OCI-LY1 (cell line): ENCODE results near the gene PRKACA.

ENCODE experiments used
- H2AFZ ChIP-seq: fragments of 200-600 bp; sonication (generic), shearing (Covaris generic); 2 replicates; pipeline ENCODE4 v1.6.0; 2014; ENCODE audit warnings: antibody characterized with exemption, mild to moderate bottlenecking, low read length
- H3F3A ChIP-seq: fragments of 200-600 bp; sonication (generic), shearing (Covaris generic); 2 replicates; pipeline ENCODE4 v1.6.0; 2014; ENCODE audit warnings: mild to moderate bottlenecking, antibody characterized with exemption, low read length, moderate library complexity; ENCODE audit not compliant: insufficient read depth
- H3K27ac ChIP-seq: fragments of 200-600 bp; sonication (generic); 2 replicates; pipeline ENCODE4 v1.5.1; 2014; ENCODE audit warnings: low read length, mixed run types, mild to moderate bottlenecking, low read depth; ENCODE audit not compliant: poor library complexity, severe bottlenecking
- H3K27me3 ChIP-seq: fragments of 200-600 bp; sonication (generic); 2 replicates; pipeline ENCODE4 v1.6.0; 2014; ENCODE audit warnings: antibody characterized with exemption, mild to moderate bottlenecking, low read length, moderate library complexity; ENCODE audit not compliant: insufficient read depth
- H3K36me3 ChIP-seq: fragments of 200-600 bp; sonication (generic); 2 replicates; pipeline ENCODE4 v1.6.1; 2014; ENCODE audit warnings: mild to moderate bottlenecking, antibody characterized with exemption, low read length, moderate library complexity, mixed read lengths; ENCODE audit not compliant: insufficient read depth
- H3K4me1 ChIP-seq: fragments of 200-600 bp; sonication (generic); 2 replicates; pipeline ENCODE4 v1.5.1; 2014; ENCODE audit warnings: mild to moderate bottlenecking, low read length, moderate library complexity; ENCODE audit not compliant: insufficient read depth, severe bottlenecking
- H3K4me2 ChIP-seq: fragments of 200-600 bp; sonication (generic), shearing (Covaris generic); 2 replicates; pipeline ENCODE4 v1.6.1; 2014; ENCODE audit warnings: low read length
- H3K4me3 ChIP-seq: fragments of 200-600 bp; sonication (generic); 2 replicates; pipeline ENCODE4 v1.5.1; 2014; ENCODE audit warnings: low read length, low read depth, mild to moderate bottlenecking, mixed read lengths; ENCODE audit not compliant: poor library complexity, severe bottlenecking
- H3K79me2 ChIP-seq: fragments of 200-600 bp; shearing (Covaris generic); 2 replicates; pipeline ENCODE4 v1.6.1; 2016; ENCODE audit warnings: mixed run types, low read length, mixed read lengths; ENCODE audit not compliant: insufficient read depth
- H3K9ac ChIP-seq: fragments of 200-600 bp; sonication (generic), shearing (Covaris generic); 2 replicates; pipeline ENCODE4 v1.6.1; 2014; ENCODE audit warnings: mild to moderate bottlenecking, low read length, mixed read lengths
- H3K9me2 ChIP-seq: fragments of 200-600 bp; sonication (generic), shearing (Covaris generic); 2 replicates; pipeline ENCODE4 v1.6.1; 2014; ENCODE audit warnings: low read depth, mild to moderate bottlenecking, low read length, mixed read lengths
- H3K9me3 ChIP-seq: fragments of 200-600 bp; shearing (Covaris generic); 2 replicates; pipeline ENCODE4 v1.6.1; 2014; ENCODE audit warnings: low read length, mixed read lengths
- H4K20me1 ChIP-seq: fragments of 200-600 bp; sonication (generic), shearing (Covaris generic); 2 replicates; pipeline ENCODE4 v1.6.0; 2016; ENCODE audit warnings: mild to moderate bottlenecking, low read length; ENCODE audit not compliant: insufficient read depth
- CTCF ChIP-seq: fragments of 200-600 bp; sonication (generic), shearing (Covaris generic); IDR thresholded peaks from 2 replicates; pipeline ENCODE4 v1.5.1; 2017; ENCODE audit warnings: mild to moderate bottlenecking, antibody characterized with exemption, low read length, moderate library complexity, mixed read lengths
- EZH2 ChIP-seq: fragments of 200-600 bp; sonication (generic), shearing (Covaris generic); IDR thresholded peaks from 2 replicates; pipeline ENCODE4 v1.8.0; 2017; ENCODE audit warnings: borderline replicate concordance, mixed run types, mild to moderate bottlenecking, antibody characterized with exemption, low read length, moderate library complexity, mixed read lengths

PRKACA gene

GRCh38 chr19:14078411-14078810, 39.2 kb downstream of the PRKACA start:
- TF ChIP-seq CTCF (no peak), EZH2 (no peak)
- Histone ChIP-seq H3K27ac (no peak overlapping the region), H3K9ac (no peak overlapping the region), H3F3A (no peaks in the 10 kb centered on the region), H3K27me3 (no peaks in the 10 kb centered on the region), H3K9me2 (no peaks in the 10 kb centered on the region), H3K4me3 (no peak overlapping the region), H3K4me2 (no peak overlapping the region), H3K9me3 (no peaks in the 10 kb centered on the region), H2AFZ (no peak overlapping the region), H3K79me2 (no peaks in the 10 kb centered on the region), H3K4me1 (peaks cover 36% of the 10 kb centered on the region), H3K36me3 (no peaks in the 10 kb centered on the region), H4K20me1 (no peaks in the 10 kb centered on the region)

- H3K4me2 ChIP-seq: peak overlapping the region; percentile 71
- H3K79me2 ChIP-seq: no peaks in the 10 kb centered on the region
- H3K9ac ChIP-seq: peak overlapping the region; percentile 48; the same call in 1 of the 2 replicates
- H3K9me3 ChIP-seq: no peaks in the 10 kb centered on the region
- H3K4me3 ChIP-seq: peak overlapping the region; percentile 58
- no peak overlapping the region for H2AFZ ChIP-seq
- H3K27me3 ChIP-seq: no peaks in the 10 kb centered on the region
- no peaks in the 10 kb centered on the region for H4K20me1 ChIP-seq
- H3F3A ChIP-seq: no peaks in the 10 kb centered on the region
- no peak for TF ChIP-seq EZH2
- TF ChIP-seq CTCF: no peak
- no peaks in the 10 kb centered on the region for H3K9me2 ChIP-seq
- no peak overlapping the region for H3K27ac ChIP-seq
- peaks cover 30% of the 10 kb centered on the region for H3K4me1 ChIP-seq
- H3K36me3 ChIP-seq: no peaks in the 10 kb centered on the region
Measured at GRCh38 chr19:14073925-14074838, 43.4 kb downstream of the PRKACA start.

- Histone ChIP-seq H3K9ac (peak overlapping the region; percentile 48; the same call in 1 of the 2 replicates), H3K27me3 (no peaks in the 10 kb centered on the region), H3F3A (no peaks in the 10 kb centered on the region), H4K20me1 (no peaks in the 10 kb centered on the region), H3K4me1 (peaks cover 30% of the 10 kb centered on the region), H3K4me3 (peak overlapping the region; percentile 63), H3K27ac (no peak overlapping the region), H2AFZ (no peak overlapping the region), H3K79me2 (no peaks in the 10 kb centered on the region), H3K4me2 (peak overlapping the region; percentile 95), H3K9me3 (no peaks in the 10 kb centered on the region), H3K36me3 (no peaks in the 10 kb centered on the region), H3K9me2 (no peaks in the 10 kb centered on the region)
- TF ChIP-seq EZH2 (no peak), CTCF (peak; percentile 9; the same call in 1 of the 2 replicates)
Measured at GRCh38 chr19:14073261-14073924, 44.2 kb downstream of the PRKACA start.
